ENCODE results near the gene KPNB1. TPM values are rescaled to one million over a fixed set of nuclear protein-coding genes. Genes with fewer than 3 reads are reported as not detected.

KPNB1 gene
- polyA plus RNA-seq, 3 donors: 5.8 to 83.3 (median 13.2) TPM

DNA sequence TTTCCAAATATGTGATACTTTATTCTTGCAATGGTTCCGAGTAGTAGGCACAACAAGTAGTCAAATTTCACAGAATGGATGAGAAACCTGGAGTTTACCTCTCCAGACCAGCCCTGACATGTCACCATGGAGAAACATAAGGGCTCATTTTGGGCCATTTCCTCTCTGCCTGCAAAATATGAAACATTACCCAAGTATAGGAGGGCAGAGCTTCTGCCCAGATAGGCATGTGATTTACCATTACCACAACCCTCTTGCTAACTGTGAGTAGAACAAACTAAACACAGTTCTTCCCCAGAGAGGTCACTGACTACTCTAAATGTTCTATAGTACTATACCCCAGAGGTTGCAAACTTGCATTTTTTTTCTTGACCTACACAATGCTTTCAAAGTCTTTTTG, 15.7 kb upstream of the KPNB1 start:
- no peaks in the 10 kb centered on the region for H3K27me3 ChIP-seq (ENCODE audit: control insufficient read depth in 2 of 2, insufficient read depth in 2 of 2, low read length in 2 of 2)

DNA sequence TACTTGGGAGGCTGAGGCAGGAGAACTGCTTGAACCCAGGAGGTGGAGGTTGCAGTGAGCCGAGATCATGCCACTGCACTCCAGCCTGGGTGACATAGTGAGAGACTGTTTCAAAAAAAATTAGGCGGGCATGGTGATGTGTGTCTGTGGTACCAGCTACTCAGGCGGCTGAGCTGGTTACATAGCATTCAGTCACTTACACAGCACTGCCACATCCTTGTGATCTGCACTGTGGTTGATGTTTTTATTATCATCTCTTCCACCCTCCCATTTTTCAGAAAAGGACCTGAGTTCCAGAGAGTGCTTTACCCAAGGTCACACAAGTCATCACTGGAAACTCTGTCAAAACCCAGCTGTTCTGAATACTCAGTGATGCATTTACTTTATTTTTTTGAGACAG, 14.8 kb upstream of the KPNB1 start:
- Histone ChIP-seq H3K27ac (ENCODE audit: low read depth in 1 of 2, low read length in 2 of 2) (no peak overlapping the region), H3K9me3 (replicated peaks in 1 of 2; ENCODE audit: control insufficient read depth in 1 of 2, insufficient read depth in 1 of 2, low read length in 2 of 2) (no peaks in the 10 kb centered on the region), H3K4me1 (ENCODE audit: control insufficient read depth in 1 of 2, insufficient read depth in 2 of 2, low read length in 2 of 2) (no peaks in the 10 kb centered on the region), H4K20me1 (ENCODE audit: insufficient read depth, low read length) (no peaks in the 10 kb centered on the region), H3K9ac (ENCODE audit: insufficient read depth, low read length, poor library complexity, severe bottlenecking) (no peak overlapping the region), H3K27me3 (ENCODE audit: control insufficient read depth in 2 of 2, insufficient read depth in 2 of 2, low read length in 2 of 2) (no peaks in the 10 kb centered on the region), H3K79me2 (ENCODE audit: insufficient read depth, low read length) (no peaks in the 10 kb centered on the region), H2AFZ (ENCODE audit: insufficient read depth, low read depth, low read length, poor library complexity, severe bottlenecking) (no peak overlapping the region), H3K4me2 (replicated peaks; ENCODE audit: extremely low read depth, low read length, poor library complexity, severe bottlenecking) (no peak overlapping the region), H3K4me3 (replicated peaks in 1 of 3; ENCODE audit: low read depth in 2 of 3, low read length in 3 of 3) (no peak overlapping the region), H3K36me3 (replicated peaks in 1 of 2; ENCODE audit: control insufficient read depth in 1 of 2, insufficient read depth in 2 of 2, low read length in 2 of 2) (peaks cover 11 to 40% of the 10 kb centered on the region in 2 donors)
- no peak for DNase-seq
- H3K4me1 Mint-ChIP-seq: peaks cover 7% of the 10 kb centered on the region
- H3K27ac Mint-ChIP-seq: no peak overlapping the region
- intact Hi-C loops (cut with micrococcal nuclease): no loop called here
- peaks cover 0 to 1% (median 0%) of the 10 kb centered on the region in 7 donors for H3K9me3 Mint-ChIP-seq
- no peak overlapping the region for H3K4me3 Mint-ChIP-seq
- peaks cover 0 to 3% (median 0%) of the 10 kb centered on the region in 3 donors for H3K27me3 Mint-ChIP-seq (ENCODE audit: low read depth in 3 of 3)
- no CpG with 5 or more reads among the region's 3 CpGs for WGBS (ENCODE audit: insufficient coverage)
- peaks cover 35 to 55% of the 10 kb centered on the region in 2 donors for H3K36me3 Mint-ChIP-seq
- TF ChIP-seq, protein P1, sequence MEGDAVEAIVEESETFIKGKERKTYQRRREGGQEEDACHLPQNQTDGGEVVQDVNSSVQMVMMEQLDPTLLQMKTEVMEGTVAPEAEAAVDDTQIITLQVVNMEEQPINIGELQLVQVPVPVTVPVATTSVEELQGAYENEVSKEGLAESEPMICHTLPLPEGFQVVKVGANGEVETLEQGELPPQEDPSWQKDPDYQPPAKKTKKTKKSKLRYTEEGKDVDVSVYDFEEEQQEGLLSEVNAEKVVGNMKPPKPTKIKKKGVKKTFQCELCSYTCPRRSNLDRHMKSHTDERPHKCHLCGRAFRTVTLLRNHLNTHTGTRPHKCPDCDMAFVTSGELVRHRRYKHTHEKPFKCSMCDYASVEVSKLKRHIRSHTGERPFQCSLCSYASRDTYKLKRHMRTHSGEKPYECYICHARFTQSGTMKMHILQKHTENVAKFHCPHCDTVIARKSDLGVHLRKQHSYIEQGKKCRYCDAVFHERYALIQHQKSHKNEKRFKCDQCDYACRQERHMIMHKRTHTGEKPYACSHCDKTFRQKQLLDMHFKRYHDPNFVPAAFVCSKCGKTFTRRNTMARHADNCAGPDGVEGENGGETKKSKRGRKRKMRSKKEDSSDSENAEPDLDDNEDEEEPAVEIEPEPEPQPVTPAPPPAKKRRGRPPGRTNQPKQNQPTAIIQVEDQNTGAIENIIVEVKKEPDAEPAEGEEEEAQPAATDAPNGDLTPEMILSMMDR (IDR thresholded peaks at IDR 0.05): no peak

More for the DNA sequence above, 15.7 kb upstream of the KPNB1 start:
- TF ChIP-seq, protein P1 (IDR thresholded peaks at IDR 0.05): no peak
- Histone ChIP-seq H3K27ac (ENCODE audit: low read depth in 1 of 2, low read length in 2 of 2) (no peak overlapping the region), H3K9ac (ENCODE audit: insufficient read depth, low read length, poor library complexity, severe bottlenecking) (no peak overlapping the region), H4K20me1 (ENCODE audit: insufficient read depth, low read length) (no peaks in the 10 kb centered on the region), H3K79me2 (ENCODE audit: insufficient read depth, low read length) (no peaks in the 10 kb centered on the region), H3K36me3 (replicated peaks in 1 of 2; ENCODE audit: control insufficient read depth in 1 of 2, insufficient read depth in 2 of 2, low read length in 2 of 2) (peaks cover 11 to 40% of the 10 kb centered on the region in 2 donors), H3K4me3 (replicated peaks in 1 of 3; ENCODE audit: low read depth in 2 of 3, low read length in 3 of 3) (no peak overlapping the region), H2AFZ (ENCODE audit: insufficient read depth, low read depth, low read length, poor library complexity, severe bottlenecking) (no peak overlapping the region), H3K9me3 (replicated peaks in 1 of 2; ENCODE audit: control insufficient read depth in 1 of 2, insufficient read depth in 1 of 2, low read length in 2 of 2) (no peaks in the 10 kb centered on the region), H3K4me1 (ENCODE audit: control insufficient read depth in 1 of 2, insufficient read depth in 2 of 2, low read length in 2 of 2) (no peaks in the 10 kb centered on the region), H3K4me2 (replicated peaks; ENCODE audit: extremely low read depth, low read length, poor library complexity, severe bottlenecking) (no peak overlapping the region)
- Mint-ChIP-seq H3K36me3 (peaks cover 37 to 55% of the 10 kb centered on the region in 2 donors), H3K9me3 (peaks cover 0 to 1% (median 0%) of the 10 kb centered on the region in 7 donors), H3K27me3 (ENCODE audit: low read depth in 3 of 3) (peaks cover 0 to 2% (median 1%) of the 10 kb centered on the region in 3 donors), H3K4me1 (peaks cover 7% of the 10 kb centered on the region), H3K27ac (no peak overlapping the region), H3K4me3 (no peak overlapping the region)
- intact Hi-C loops (cut with micrococcal nuclease): no loop called here
- no peak for DNase-seq
- WGBS (ENCODE audit: insufficient coverage): no CpG with 5 or more reads among the region's 1 CpG

All from CD14-positive monocyte (primary cell).